SKM-1 treated with dmso at 0.1 percent for 144 hours (cell line): Measurements from ENCODE around the gene NLRP9.

Experiments used
- DNase-seq: peaks from one replicate; lab custom pipeline; 2025; ENCODE audit not compliant: unreplicated experiment; lab: John Stamatoyannopoulos, UW

Gene NLRP9

GRCh38 chr19:55704494-55705245 is 33.5 kb downstream of the NLRP9 start:
- no peak for DNase-seq

- DNase-seq, result no peak
Observed at GRCh38 chr19:55703790-55704215, 34.4 kb downstream of the NLRP9 start.

GRCh38 chr19:55702131-55702627 is 36.0 kb downstream of the NLRP9 start:
- no peak for DNase-seq

GRCh38 chr19:55700813-55701212 is 37.4 kb downstream of the NLRP9 start:
- DNase-seq, result no peak

GRCh38 chr19:55699221-55699620 is 39.0 kb downstream of the NLRP9 start:
- DNase-seq, result no peak

- DNase-seq, result no peak
Observed at GRCh38 chr19:55698256-55698655, 39.9 kb downstream of the NLRP9 start.

- DNase-seq, result no peak
Observed at GRCh38 chr19:55697698-55698097, 40.5 kb downstream of the NLRP9 start.

- DNase-seq, result no peak
Observed at GRCh38 chr19:55697069-55697440, 41.1 kb downstream of the NLRP9 start.

GRCh38 chr19:55696301-55697068 is 41.7 kb downstream of the NLRP9 start:
- DNase-seq, result no peak

- no peak for DNase-seq
Observed at GRCh38 chr19:55695511-55696290, 42.5 kb downstream of the NLRP9 start.

- no peak for DNase-seq
Observed at GRCh38 chr19:55694656-55695491, 43.3 kb downstream of the NLRP9 start.

- DNase-seq, result no peak
Observed at GRCh38 chr19:55694241-55694655, 44.0 kb downstream of the NLRP9 start.

- DNase-seq, result no peak
Observed at GRCh38 chr19:55693336-55693974, 44.7 kb downstream of the NLRP9 start.

GRCh38 chr19:55692681-55693081 is 45.5 kb downstream of the NLRP9 start:
- DNase-seq, result no peak

- DNase-seq, result no peak
Observed at GRCh38 chr19:55691561-55692481, 46.4 kb downstream of the NLRP9 start.

GRCh38 chr19:55690769-55691545 is 47.2 kb downstream of the NLRP9 start:
- no peak for DNase-seq

GRCh38 chr19:55690109-55690768 is 48.0 kb downstream of the NLRP9 start:
- no peak for DNase-seq
